Large intestine (tissue), 3 donors: Measurements from ENCODE around the gene GUCY2D. TPM values are rescaled to one million over a fixed set of nuclear protein-coding genes. Genes with fewer than 3 reads are reported as not detected.
"Not testable (repeated sequence)": the region's sequence is repeated elsewhere in the genome, so short reads cannot be mapped to it uniquely, and the experiment has no call there.

ENCODE experiments used
- DNase-seq, 2 donors: peaks; one replicate each; pipeline versions ENCODE4 v3.0.0 to v3.0.0-alpha.2; 2013
- H3K27ac ChIP-seq: one replicate; pipeline ENCODE4 v1.5.1; 2013; ENCODE audit warnings: low read length
- H3K27me3 ChIP-seq: 2 replicates; pipeline ENCODE4 v1.6.1; 2013; ENCODE audit warnings: low read length; ENCODE audit not compliant: control insufficient read depth, insufficient read depth
- H3K36me3 ChIP-seq: 2 replicates; pipeline ENCODE4 v1.6.1; 2013; ENCODE audit warnings: low read length; ENCODE audit not compliant: control insufficient read depth, insufficient read depth
- H3K4me1 ChIP-seq: one replicate; pipeline ENCODE4 v1.6.1; 2013; ENCODE audit warnings: low read length; ENCODE audit not compliant: control insufficient read depth, insufficient read depth
- H3K4me3 ChIP-seq: one replicate; pipeline ENCODE4 v1.5.1; 2013; ENCODE audit warnings: low read length
- H3K9me3 ChIP-seq: one replicate; pipeline ENCODE4 v1.6.1; 2013; ENCODE audit warnings: mild to moderate bottlenecking, low read depth, low read length, moderate library complexity; ENCODE audit not compliant: control insufficient read depth
- WGBS: methylation state at CpG from one replicate; pipeline ENCODE4 v1.1.5; 2013; ENCODE audit warnings: low lambda C conversion rate; ENCODE audit not compliant: insufficient coverage; 5-methylcytosine and 5-hydroxymethylcytosine counted together
- polyA plus RNA-seq: library from polyadenylated mRNA; unstranded; fragments of 120-200 nt; gene quantifications from one replicate; pipeline ENCODE4 v1.2.1, GENCODE V29; 2013

The GUCY2D gene
- polyA plus RNA-seq, 1 donor = 1.3 TPM

GRCh38 chr17:8018436-8018835 is 16.0 kb downstream of the GUCY2D start:
- no peak overlapping the region for H3K4me3 ChIP-seq
- WGBS = no CpG with 5 or more reads among the region's 3 CpGs
- H3K36me3 ChIP-seq = no peaks in the 10 kb centered on the region
- H3K9me3 ChIP-seq = peaks cover 9% of the 10 kb centered on the region
- H3K27me3 ChIP-seq = peaks cover 27% of the 10 kb centered on the region
- DNase-seq = no peak
- H3K27ac ChIP-seq = no peak overlapping the region
- peaks cover 25% of the 10 kb centered on the region for H3K4me1 ChIP-seq

DNA sequence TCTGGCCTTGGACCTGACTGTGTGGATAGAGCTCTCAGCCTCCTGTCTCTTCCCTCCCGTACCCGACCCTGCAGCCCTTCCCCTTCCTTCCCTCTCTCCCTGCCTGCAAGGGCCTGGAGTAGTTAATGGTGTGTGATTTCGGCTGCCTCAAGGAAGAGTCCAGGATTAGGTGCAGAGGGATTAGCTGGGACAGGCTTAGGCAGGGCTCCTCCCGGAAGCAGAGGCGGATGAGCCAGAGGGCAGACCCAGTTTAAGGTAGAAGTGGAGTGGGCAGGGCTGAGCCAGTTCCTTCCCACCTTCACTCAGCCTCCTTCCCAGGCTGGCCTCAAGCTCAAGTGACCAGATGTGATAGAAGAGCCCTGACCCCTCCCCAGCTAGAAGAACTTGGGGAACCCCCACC is 16.8 kb downstream of the GUCY2D start:
- peaks cover 20% of the 10 kb centered on the region for H3K27me3 ChIP-seq
- H3K4me1 ChIP-seq = peaks cover 25% of the 10 kb centered on the region
- peaks cover 9% of the 10 kb centered on the region for H3K9me3 ChIP-seq
- H3K27ac ChIP-seq = no peak overlapping the region
- no peak overlapping the region for H3K4me3 ChIP-seq
- no peak for DNase-seq
- WGBS = no CpG with 5 or more reads among the region's 5 CpGs
- no peaks in the 10 kb centered on the region for H3K36me3 ChIP-seq

DNA sequence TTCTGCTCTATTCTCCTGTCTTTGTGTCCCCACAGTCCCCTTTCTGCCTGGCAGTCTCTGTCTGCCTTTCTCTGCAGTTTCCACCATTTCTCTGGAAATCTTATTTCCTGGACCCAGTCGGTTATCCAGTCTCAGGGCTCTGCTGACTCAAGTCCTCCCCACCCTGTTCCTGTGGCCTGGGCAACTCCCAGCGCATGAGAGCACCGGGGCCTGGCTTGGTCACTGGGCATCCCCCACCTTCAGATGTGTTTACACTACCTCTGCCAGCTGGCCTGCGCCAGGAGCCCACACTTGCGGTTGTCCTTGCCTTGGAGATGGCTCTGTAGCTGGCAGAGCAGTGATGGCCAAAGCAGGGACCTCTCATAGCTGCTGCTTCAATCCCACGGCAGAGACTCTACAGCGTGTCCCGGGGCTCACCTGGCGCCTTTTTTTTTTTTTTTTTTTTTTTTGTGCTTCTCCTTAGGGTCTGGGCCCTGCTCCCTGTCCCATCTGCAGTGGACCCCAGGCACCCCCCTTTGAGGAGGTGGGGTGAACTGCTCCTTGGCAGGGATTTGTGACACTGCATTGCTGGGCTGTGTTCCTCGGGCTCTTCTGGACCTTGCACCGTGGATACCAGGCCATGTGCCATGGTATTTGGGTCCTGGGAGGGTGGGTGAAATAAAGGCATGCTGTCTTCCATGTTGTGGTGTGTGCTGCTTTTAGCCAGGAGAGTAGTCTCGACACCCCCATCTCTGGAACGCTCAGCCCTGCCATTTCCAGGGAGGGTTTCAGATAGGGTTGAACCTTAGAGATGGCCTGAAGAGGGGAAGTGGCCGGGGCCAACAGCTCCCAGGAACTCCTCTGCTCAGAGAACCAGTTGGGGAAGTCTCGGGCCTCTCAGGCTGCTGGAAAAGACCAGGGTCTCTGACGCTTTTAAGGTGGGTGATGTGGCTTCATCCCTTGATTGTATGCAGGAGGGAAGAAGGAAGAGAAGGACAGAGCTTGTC is 17.5 kb downstream of the GUCY2D start:
- no CpG with 5 or more reads among the region's 16 CpGs for WGBS
- Histone ChIP-seq H3K4me3 (no peak overlapping the region), H3K9me3 (peaks cover 9% of the 10 kb centered on the region), H3K36me3 (no peaks in the 10 kb centered on the region), H3K27me3 (peaks cover 14% of the 10 kb centered on the region), H3K4me1 (peaks cover 25% of the 10 kb centered on the region), H3K27ac (no peak overlapping the region)
- DNase-seq = no peak

- Histone ChIP-seq H3K36me3 (no peaks in the 10 kb centered on the region), H3K27me3 (peaks cover 4% of the 10 kb centered on the region), H3K9me3 (peaks cover under 1% of the 10 kb centered on the region), H3K27ac (no peak overlapping the region), H3K4me1 (peaks cover 20% of the 10 kb centered on the region), H3K4me3 (no peak overlapping the region)
- WGBS = 100% methylated on average over 2 of the region's 9 CpGs
- no peak for DNase-seq
These were observed 18.6 kb downstream of the GUCY2D start for GRCh38 chr17:8020776-8021564.

DNA sequence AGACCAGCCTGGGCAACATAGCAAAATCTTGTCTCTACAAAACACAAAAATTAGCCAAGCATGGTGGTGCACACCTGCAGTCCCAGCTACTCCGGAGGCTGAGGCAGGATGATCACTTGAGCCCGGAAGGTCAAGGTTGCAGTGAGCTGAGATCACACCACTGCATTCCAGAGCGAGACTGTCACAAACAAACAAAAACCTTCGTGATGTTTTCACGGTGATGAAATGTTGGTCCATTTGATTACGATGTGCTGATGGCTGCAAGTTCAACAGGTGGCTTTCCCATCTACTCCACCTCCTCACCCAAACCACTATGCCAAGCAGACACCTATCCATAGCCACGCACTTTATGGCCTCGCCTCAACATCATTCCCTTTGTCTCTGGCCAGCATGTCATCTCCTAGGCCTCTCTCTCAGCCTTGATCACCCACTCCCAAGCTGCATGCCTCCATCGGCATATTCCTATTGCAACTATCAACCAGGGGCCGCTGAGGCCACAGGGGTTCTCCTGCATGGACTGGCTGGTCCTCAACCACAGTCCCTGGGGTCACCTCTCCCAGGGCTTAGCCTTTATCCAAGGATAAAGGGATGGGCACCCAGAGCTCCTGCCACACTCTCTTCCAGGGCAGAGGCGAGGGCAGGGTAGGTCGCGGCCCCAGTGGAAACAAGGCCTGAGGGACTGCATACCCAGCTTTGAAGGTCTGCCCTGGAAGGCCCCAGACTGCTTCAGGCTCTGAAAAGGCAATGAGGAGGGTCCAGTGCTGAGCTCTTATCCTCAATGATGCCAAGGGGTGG is 19.3 kb downstream of the GUCY2D start:
- H3K27me3 ChIP-seq = no peaks in the 10 kb centered on the region
- H3K9me3 ChIP-seq = no peaks in the 10 kb centered on the region
- H3K4me3 ChIP-seq = no peak overlapping the region
- H3K27ac ChIP-seq = no peak overlapping the region
- peaks cover 13% of the 10 kb centered on the region for H3K4me1 ChIP-seq
- WGBS = no CpG with 5 or more reads among the region's 13 CpGs
- no peak for DNase-seq
- H3K36me3 ChIP-seq = no peaks in the 10 kb centered on the region

GRCh38 chr17:8022360-8023003 is 20.1 kb downstream of the GUCY2D start:
- no peaks in the 10 kb centered on the region for H3K36me3 ChIP-seq
- no CpG with 5 or more reads among the region's 4 CpGs for WGBS
- no peaks in the 10 kb centered on the region for H3K9me3 ChIP-seq
- no peak overlapping the region for H3K4me3 ChIP-seq
- DNase-seq = no peak
- no peak overlapping the region for H3K27ac ChIP-seq
- peaks cover 6% of the 10 kb centered on the region for H3K4me1 ChIP-seq
- H3K27me3 ChIP-seq = peaks cover 4% of the 10 kb centered on the region

DNA sequence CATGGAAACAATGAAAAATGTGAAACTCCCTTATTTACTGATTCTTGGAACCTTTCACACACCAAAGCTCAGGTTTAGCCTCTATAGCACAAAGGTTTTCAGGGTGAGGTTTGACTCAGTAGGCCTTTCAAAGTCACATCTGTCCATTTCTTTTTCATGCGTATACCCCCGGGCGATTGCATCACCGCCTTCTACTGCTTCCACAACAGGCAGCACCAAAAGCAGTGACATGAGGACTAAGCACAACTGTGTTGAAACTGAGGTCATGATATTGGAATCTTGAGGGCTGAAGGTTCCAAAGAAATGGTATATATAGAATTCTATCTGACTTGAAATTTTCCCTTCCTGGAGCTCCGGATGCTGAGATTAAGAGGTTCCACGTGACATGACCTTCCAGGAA is 21.7 kb downstream of the GUCY2D start:
- no CpG with 5 or more reads among the region's 6 CpGs for WGBS
- not testable (repeated sequence) for H3K4me3 ChIP-seq

GRCh38 chr17:8025176-8025911 is 22.9 kb downstream of the GUCY2D start:
- Histone ChIP-seq H3K4me3 (no peak overlapping the region), H3K36me3 (no peaks in the 10 kb centered on the region), H3K4me1 (no peaks in the 10 kb centered on the region), H3K27ac (no peak overlapping the region), H3K9me3 (no peaks in the 10 kb centered on the region), H3K27me3 (peaks cover 24% of the 10 kb centered on the region)
- DNase-seq = no peak
- no CpG with 5 or more reads among the region's 9 CpGs for WGBS

More for the DNA sequence above, 21.7 kb downstream of the GUCY2D start:
- not testable (repeated sequence) for H3K9me3 ChIP-seq, H3K27ac ChIP-seq, DNase-seq, H3K36me3 ChIP-seq, H3K4me1 ChIP-seq
- peaks cover 20% of the 10 kb centered on the region for H3K27me3 ChIP-seq

DNA sequence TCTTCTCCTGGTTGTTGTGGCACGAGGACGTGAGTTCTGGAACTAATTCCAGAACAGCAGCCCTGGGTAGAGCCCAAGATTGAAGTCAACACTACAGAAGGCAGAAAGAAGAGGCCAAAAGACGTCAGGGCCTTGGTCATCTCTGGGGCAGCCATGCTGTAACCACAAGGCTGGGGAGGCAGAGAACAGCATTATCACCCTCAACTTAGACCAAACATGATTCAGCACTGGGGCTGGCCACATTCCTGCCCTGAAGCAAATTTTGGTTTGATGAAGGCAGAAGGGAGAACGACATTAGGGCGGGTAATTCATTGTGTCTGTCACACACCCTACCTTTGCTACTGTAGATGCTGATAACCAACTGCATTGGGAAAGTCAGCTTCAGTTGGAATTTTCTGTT is 26.7 kb downstream of the GUCY2D start:
- H3K9me3 ChIP-seq = no peaks in the 10 kb centered on the region
- no peak overlapping the region for H3K4me3 ChIP-seq
- H3K4me1 ChIP-seq = no peaks in the 10 kb centered on the region
- peaks cover 32% of the 10 kb centered on the region for H3K27me3 ChIP-seq
- H3K36me3 ChIP-seq = no peaks in the 10 kb centered on the region
- H3K27ac ChIP-seq = no peak overlapping the region
- WGBS = no CpG with 5 or more reads among the region's 5 CpGs
- no peak for DNase-seq
